ENCODE results near the gene RNF4.

RNF4 gene

DNA sequence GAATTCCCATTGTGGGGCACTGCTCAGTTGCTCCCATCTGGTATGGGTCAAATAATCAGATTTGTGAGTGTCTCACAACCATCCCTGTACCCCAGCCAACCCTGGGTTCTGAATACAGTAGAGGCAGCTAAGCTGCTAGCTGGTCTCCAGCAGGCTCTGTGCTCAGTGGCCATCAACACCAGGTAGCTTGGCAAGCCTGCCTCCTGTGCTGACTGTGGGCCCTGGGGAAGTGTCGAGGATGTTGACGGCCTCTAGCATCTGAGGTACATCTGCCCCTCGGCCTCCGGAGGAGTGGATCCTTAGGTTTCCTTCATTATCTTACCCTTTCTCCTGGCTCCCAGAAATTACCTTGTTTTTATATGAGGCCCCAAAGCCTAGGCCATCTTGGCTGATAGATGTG, 13.3 kb downstream of the RNF4 start:
- no peak overlapping the region for H3K4me3 ChIP-seq (replicated peaks in 1 of 2; ENCODE audit: low read depth in 2 of 2, low read length in 2 of 2)
- TF ChIP-seq, protein P1, sequence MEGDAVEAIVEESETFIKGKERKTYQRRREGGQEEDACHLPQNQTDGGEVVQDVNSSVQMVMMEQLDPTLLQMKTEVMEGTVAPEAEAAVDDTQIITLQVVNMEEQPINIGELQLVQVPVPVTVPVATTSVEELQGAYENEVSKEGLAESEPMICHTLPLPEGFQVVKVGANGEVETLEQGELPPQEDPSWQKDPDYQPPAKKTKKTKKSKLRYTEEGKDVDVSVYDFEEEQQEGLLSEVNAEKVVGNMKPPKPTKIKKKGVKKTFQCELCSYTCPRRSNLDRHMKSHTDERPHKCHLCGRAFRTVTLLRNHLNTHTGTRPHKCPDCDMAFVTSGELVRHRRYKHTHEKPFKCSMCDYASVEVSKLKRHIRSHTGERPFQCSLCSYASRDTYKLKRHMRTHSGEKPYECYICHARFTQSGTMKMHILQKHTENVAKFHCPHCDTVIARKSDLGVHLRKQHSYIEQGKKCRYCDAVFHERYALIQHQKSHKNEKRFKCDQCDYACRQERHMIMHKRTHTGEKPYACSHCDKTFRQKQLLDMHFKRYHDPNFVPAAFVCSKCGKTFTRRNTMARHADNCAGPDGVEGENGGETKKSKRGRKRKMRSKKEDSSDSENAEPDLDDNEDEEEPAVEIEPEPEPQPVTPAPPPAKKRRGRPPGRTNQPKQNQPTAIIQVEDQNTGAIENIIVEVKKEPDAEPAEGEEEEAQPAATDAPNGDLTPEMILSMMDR (IDR thresholded peaks at IDR 0.05; ENCODE audit: low read depth, low read length) = no peak
- no peak for DNase-seq (ENCODE audit: low read depth in 2 of 2)

DNA sequence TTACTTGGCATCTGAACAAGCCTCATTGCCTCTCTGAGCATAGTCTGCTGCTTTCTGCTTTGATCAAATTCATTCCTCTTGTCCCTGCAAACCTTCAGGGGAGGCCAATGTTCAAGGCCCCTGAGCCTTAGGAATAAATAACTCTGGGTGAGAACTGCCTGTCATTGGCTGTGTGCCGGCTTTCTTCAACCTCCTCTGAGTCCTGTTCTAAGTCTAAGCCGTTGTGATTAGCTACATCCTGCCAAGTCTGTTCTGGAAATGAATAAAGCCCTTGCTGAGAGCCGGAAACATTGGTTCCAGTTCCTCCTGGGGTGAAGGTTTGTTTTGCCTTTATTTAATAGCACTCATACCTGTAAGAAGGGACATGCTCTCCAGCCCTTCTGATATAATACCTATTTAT, 13.8 kb downstream of the RNF4 start:
- H3K4me3 ChIP-seq (replicated peaks in 1 of 2; ENCODE audit: low read depth in 2 of 2, low read length in 2 of 2) = no peak overlapping the region
- DNase-seq (ENCODE audit: low read depth in 2 of 2) = peak; percentile 63 to 88
- TF ChIP-seq, protein P1 (IDR thresholded peaks at IDR 0.05; ENCODE audit: low read depth, low read length) = no peak

DNA sequence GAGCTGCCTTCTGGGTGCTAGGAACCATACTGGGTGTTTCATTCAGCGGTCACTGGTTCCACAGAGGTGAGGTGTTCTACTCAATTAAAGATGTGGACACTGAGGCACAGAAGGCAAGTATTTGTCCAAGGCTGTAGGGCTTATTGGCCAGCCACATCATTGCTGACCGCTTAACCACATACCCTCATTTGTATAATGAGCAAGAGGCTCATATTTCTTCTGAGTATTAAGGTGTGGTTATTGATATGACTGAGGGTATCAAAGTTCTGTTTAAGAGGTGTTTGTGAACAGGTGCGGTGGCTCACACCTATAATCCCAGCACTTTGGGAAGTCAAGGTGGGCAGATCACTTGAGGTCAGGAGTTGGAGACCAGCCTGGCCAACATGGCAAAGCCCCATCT, 14.3 kb downstream of the RNF4 start:
- DNase-seq (ENCODE audit: low read depth in 2 of 2) = no peak
- TF ChIP-seq, protein P1 (IDR thresholded peaks at IDR 0.05; ENCODE audit: low read depth, low read length) = no peak
- H3K4me3 ChIP-seq (replicated peaks in 1 of 2; ENCODE audit: low read depth in 2 of 2, low read length in 2 of 2) = no peak overlapping the region

DNA sequence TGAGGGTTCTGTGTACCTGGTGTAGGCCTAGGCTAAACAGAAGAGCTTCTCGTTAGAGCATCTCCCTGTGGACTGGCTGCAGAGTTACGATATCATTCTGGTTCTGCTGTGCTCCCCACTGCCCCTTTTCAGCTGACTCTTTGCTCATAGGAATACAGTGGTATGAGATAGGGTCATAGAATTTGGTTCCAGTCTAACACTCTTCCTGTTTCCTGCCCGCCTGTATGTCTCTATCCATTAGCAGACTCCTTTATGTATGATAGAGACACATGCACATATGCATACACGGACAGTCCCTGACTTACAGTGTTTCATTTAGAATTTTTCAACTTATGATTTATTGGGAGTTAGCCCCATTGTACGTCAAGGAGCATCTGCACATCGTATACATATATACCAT, 15.3 kb downstream of the RNF4 start:
- H3K4me3 ChIP-seq (replicated peaks in 1 of 2; ENCODE audit: low read depth in 2 of 2, low read length in 2 of 2) = no peak overlapping the region
- TF ChIP-seq, protein P1 (IDR thresholded peaks at IDR 0.05; ENCODE audit: low read depth, low read length) = no peak
- no peak for DNase-seq (ENCODE audit: low read depth in 2 of 2)

DNA sequence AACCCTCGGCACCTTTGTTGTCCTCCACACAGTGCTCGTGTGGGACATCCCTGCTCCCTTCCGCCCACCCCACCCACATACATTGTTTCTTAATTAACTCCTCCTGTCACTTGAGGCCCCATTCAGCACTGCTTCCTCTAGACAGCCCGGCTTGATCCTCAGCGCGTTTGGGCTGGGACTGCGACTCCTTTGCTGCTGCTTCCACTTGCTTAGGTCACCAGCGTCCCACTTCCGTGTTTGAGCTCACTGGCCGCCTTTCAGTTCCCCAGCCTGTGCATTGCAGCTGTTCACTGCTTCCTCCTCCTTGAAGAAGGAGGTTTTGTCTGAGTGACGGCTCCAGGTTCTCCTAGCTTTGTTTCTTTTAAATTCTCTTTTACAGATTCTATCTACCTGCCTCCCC, 16.1 kb downstream of the RNF4 start:
- TF ChIP-seq, protein P1 (IDR thresholded peaks at IDR 0.05; ENCODE audit: low read depth, low read length) = no peak
- no peak overlapping the region for H3K4me3 ChIP-seq (replicated peaks in 1 of 2; ENCODE audit: low read depth in 2 of 2, low read length in 2 of 2)
- peak; percentile 51 to 53 for DNase-seq (ENCODE audit: low read depth in 2 of 2)

DNA sequence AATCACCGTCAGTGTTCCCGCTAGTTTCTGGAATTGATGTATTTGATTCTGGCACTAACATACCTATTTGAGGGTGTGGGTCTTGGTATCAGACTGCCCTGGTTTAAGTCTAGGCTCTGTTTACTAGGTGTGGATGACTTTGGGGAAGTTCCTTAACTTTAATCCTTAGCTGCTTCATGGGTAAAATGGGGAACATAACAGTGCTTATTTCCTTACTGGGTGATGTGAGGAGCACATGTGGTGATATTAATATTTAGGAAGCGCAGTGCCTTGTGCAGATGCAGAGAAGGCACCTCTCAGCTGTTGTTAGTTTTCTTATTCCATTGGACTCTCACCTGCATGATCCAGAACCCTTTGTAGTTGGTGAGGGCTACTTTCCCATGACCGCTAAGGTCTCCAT, 17.1 kb downstream of the RNF4 start:
- DNase-seq (ENCODE audit: low read depth in 2 of 2) = no peak
- no peak overlapping the region for H3K4me3 ChIP-seq (replicated peaks in 1 of 2; ENCODE audit: low read depth in 2 of 2, low read length in 2 of 2)
- TF ChIP-seq, protein P1 (IDR thresholded peaks at IDR 0.05; ENCODE audit: low read depth, low read length) = no peak

DNA sequence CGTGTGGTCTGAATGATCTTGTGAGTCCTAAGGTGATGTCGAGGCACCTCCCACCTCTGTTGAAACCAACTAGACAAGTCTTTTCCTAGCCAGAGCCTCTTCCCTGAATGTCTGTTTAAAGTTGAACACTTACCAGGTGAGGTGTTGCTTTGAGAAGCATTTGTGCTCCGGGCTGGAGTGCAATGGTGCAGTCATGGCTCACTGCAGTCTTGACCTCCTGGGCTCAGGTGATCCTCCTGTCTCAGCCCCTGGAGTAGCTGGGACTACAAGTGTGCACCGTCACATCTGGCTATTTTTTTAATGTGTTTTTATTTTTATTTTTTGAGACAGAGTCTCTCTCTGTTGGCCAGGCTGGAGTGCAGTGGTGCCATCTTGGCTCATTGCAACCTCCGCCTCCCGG, 18.1 kb downstream of the RNF4 start:
- no peak overlapping the region for H3K4me3 ChIP-seq (replicated peaks in 1 of 2; ENCODE audit: low read depth in 2 of 2, low read length in 2 of 2)
- TF ChIP-seq, protein P1 (IDR thresholded peaks at IDR 0.05; ENCODE audit: low read depth, low read length) = no peak
- DNase-seq (ENCODE audit: low read depth in 2 of 2) = no peak
